HG03159 (cell line): ENCODE data around the gene BEAN1.

Source experiments
- ATAC-seq: cut with Tn5 transposase; IDR thresholded peaks from one replicate; pipeline ENCODE4 v1.9.1; 2021; ENCODE audit warnings: mild to moderate bottlenecking, moderate library complexity; ENCODE audit not compliant: unreplicated experiment

BEAN1 gene

DNA sequence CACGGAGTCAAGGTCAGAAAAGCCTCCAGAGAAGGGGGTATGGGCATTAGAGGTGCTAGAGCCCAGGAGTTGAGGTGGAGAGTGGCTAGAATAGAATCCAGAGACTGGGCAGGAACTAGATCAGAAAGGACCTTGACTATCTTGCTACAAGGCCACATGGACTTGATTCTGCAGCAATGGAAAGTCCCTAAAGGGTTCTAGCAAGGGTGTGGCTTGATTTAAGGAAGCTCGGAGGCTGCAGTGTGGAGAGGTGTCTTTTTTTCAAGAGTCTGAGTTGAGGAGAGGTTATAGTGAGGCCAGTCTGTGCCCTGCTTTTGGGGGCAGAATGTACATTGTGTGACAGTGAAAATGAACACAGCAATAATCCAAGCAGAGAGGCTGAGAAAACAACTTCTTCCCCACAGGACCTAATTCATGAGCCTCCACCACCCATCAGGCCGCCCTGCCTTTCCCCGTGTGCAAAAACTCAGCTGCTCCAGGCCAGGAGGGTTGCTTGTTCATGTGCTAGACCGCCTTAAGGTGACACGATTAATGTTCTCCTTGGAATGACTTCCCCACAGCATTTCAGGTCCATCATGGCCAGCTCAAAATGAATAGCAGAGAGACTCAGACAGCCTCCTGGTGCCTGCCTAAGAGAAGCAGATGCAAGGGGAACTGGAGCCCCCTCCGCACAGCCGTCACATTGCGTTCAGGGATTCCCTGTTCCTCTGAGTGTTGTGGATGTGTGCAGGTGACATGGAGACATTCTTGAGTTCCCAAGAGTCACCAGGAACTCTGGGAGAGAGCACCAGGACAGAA is 8.7 kb upstream of the BEAN1 start:
- ATAC-seq: no peak

DNA sequence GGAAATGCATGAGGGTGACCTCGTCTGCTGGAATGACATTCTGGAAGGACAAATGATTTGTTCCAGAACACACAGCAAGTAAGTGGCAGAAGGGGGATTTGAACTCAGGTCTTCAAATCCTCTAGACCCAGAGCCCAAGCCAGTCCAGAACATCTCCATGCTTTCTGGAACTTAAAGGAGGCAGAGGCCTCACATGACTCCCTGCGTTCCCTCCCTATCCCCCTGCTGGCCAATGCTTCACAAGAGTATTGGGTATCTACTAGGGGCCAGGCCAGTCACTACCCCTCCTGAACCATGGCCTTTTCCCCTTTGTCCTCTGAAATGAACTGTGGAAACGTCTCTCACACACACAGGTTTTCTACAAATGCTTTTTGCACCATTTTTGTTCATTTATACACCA is 7.6 kb upstream of the BEAN1 start:
- no peak for ATAC-seq

DNA sequence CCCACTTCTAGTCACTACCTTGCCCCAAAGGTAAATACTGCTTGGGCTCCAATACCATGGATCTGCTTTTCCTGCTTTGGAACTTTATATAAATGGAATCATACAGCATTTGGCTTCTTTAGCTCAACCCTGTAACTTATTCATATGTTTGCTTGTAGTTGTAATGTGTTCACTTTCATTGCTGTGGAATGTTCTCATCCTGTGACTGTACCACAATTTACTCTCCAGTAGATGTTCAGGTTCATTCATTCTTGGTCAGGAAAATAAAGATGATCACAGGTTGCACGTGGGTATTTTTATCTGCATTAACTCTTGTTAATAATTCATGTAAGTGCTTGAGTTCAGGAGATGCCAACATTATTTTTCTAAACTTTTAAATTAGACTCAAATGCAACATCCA is 6.7 kb upstream of the BEAN1 start:
- ATAC-seq: no peak

- ATAC-seq: no peak
These were observed 5.2 kb upstream of the BEAN1 start for GRCh38 chr16:66421891-66422290.

- no peak for ATAC-seq
These were observed 4.7 kb upstream of the BEAN1 start for GRCh38 chr16:66422366-66422765.

GRCh38 chr16:66423177-66423576 is 3.9 kb upstream of the BEAN1 start:
- no peak for ATAC-seq

GRCh38 chr16:66425651-66426050 is 1.4 kb upstream of the BEAN1 start:
- ATAC-seq: no peak

GRCh38 chr16:66426112-66427035 is 721 bp upstream of the BEAN1 start:
- no peak for ATAC-seq

GRCh38 chr16:66427871-66428681 is 981 bp downstream of the BEAN1 start:
- ATAC-seq: no peak

GRCh38 chr16:66428682-66429251 is 1.7 kb downstream of the BEAN1 start:
- ATAC-seq: no peak

DNA sequence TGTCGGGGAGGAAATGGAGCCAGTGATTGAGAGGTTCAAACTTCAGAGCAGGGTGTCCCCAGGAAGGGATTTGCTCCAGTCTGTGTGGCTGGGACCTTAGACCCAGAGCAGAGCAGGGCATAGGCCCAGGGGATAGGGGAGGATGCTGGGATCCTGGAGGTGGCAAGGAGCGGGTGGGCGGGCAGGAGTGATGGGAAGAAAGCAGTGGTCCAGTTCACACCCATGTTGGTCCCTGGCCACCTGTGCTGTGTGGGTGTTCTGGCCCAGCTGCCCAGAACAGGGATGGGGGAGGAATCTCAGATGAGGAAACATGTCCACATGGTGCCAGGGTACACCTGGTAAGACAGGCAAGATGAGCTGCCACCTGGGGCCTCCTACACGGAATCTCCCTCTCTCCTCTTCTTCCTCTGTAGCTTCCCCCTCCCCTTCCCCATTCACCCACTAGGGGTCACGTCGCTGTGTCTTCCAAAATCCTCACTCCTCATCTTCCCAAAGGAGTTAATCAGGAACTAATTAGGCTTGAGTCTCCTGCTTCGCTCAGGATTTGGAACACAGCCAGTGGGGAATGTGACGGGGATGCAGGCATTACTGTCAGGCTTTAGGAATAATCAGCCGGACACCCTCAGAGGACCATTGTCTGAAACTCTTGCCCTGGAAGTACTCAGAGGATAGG is 2.3 kb downstream of the BEAN1 start:
- no peak for ATAC-seq

DNA sequence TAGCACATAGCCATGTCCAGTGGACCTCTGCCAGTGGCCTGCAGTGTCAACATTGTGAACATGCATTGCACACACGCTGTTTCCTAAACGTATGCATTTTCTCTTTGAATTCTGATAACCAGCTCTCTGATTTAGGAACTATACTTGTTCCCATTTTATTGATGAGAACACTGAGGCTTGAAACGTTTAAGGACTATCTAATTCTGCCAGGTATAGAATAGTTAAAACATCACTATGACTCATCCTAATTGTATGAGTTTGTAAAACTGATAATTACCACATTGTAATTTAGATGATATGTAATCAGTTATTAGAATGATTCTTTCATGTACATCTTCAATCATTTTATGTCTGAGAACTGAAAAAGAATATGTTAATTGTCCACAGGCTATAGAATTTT is 3.1 kb downstream of the BEAN1 start:
- ATAC-seq: no peak

DNA sequence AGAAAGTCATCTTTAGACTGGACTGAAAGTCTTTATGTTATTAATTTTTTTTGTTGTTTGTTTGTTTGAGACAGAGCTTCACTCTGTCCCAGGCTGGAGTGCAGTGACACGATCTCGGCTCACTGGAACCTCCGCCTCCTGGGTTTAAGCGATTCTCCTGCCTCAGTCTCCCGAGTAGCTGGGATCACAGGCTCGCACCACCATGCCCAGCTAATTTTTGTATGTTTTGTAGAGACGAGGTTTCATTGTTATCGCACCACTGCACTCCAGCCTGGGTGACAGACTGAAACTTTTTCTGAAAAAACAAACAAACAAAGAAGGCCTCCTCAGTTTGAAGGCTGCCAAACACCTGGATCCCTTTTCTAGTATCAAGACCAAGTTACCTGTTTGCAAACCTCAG is 4.7 kb downstream of the BEAN1 start:
- no peak for ATAC-seq

DNA sequence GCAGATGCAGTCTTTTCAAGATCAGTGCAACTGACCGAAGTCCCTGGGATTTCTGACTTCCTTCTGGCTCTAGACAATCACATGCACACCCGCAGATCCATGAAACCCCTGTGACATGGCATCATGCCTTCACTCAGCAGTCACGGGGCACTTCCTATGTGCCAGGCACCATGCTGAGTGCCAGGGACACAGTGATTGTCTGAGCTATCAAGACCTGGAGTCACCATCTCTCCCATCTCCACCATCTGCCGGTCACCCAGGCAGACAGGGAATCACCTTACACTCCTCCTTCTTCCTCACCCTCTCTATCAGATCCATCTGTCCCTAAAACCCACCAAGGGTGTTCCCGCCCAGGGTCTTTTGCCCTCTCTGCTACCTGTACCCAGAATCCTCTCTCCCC is 5.3 kb downstream of the BEAN1 start:
- ATAC-seq: no peak

DNA sequence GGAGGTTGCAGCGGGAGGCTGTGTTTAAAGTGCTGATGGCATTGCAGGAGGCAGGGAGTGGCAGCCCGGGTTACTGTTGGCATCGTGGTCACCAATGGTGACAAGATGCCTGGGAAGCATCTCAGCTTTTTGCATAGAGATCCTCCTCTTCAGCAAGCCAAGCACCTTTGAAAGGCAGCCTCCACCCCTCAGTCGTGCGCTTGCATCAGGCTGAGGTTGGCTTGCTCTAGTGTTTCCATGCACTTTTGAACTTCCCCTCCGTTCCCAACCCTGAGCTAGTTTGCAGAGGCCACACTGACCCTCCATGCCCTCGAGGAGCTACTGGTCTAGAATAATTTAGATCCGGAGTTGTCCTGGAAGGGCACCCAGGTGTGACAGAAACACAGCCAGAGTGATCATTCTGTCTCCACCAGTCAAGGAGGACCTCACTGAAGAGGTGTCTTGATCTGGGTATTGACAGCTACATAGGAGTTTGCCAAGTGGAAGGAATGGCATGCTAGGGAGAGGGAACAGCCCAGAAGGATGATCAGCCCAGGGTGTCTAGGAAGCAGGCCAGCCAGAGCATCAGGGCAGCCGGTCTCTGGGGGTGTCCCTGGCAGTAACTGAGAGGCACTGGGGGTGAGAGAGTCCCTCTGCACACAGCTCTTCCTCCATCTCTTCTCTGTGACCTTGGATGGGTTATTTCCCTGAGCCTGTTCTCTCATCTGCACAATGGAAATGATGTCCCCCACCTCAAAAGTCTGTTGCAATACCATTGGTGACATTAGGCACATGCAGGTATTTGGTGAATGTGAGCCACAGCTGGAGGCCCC is 7.7 kb downstream of the BEAN1 start:
- ATAC-seq: no peak

- ATAC-seq: no peak
These were observed 8.8 kb downstream of the BEAN1 start for GRCh38 chr16:66435896-66436295.

GRCh38 chr16:66437391-66437945 is 10.4 kb downstream of the BEAN1 start:
- ATAC-seq: no peak

DNA sequence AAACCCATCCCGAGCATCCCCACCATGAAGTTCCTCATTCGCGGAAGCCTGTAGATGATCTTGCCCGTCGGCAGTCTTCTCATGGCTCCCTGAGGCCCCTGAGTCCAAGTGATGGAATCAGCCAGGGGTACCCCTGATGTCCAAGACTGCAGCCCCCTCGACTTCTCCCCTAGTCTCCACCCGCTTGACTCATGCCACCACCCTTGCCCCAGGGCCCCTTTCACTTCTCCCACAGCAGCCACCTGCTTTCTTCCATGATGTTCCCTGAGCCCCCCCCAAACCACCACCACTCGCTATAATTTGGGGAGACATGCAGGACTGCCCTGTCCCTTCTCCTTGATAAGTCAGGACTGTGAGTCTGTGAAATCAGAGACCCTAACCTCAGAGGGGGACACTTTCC is 11.4 kb downstream of the BEAN1 start:
- ATAC-seq: no peak

- ATAC-seq: no peak
These were observed 12.1 kb downstream of the BEAN1 start for GRCh38 chr16:66439051-66439730.
